GM12874 (cell line): Measurements from ENCODE around the gene LRMDA.

Experiments
- CTCF ChIP-seq: IDR thresholded peaks from 2 replicates; pipeline ENCODE4 v1.5.1; 2011; ENCODE audit warnings: low read depth, mild to moderate bottlenecking, control low read depth, low read length, moderate library complexity; ENCODE audit not compliant: insufficient read depth

LRMDA gene

GRCh38 chr10:76559892-76560220 lies 1128.4 kb downstream of the LRMDA start:
- no peak for TF ChIP-seq CTCF

GRCh38 chr10:76560338-76560737 lies 1128.9 kb downstream of the LRMDA start:
- no peak for TF ChIP-seq CTCF

- TF ChIP-seq CTCF = no peak
Observed at GRCh38 chr10:76563286-76563685, 1131.9 kb downstream of the LRMDA start.

GRCh38 chr10:76572021-76572420 lies 1140.6 kb downstream of the LRMDA start:
- no peak for TF ChIP-seq CTCF

- TF ChIP-seq CTCF = no peak
Observed at GRCh38 chr10:76576276-76576962, 1145.0 kb downstream of the LRMDA start.

- no peak for TF ChIP-seq CTCF
Observed at GRCh38 chr10:76577455-76577854, 1146.0 kb downstream of the LRMDA start.

- TF ChIP-seq CTCF = no peak
Observed at GRCh38 chr10:76581506-76582256, 1150.3 kb downstream of the LRMDA start.
